ENCODE measurements around the gene HOXA11.

HOXA11 gene

GRCh38 chr7:27158436-27159265, 26.4 kb downstream of the HOXA11 start:
- DNase-seq (ENCODE audit: low spot score), result no peak

DNA sequence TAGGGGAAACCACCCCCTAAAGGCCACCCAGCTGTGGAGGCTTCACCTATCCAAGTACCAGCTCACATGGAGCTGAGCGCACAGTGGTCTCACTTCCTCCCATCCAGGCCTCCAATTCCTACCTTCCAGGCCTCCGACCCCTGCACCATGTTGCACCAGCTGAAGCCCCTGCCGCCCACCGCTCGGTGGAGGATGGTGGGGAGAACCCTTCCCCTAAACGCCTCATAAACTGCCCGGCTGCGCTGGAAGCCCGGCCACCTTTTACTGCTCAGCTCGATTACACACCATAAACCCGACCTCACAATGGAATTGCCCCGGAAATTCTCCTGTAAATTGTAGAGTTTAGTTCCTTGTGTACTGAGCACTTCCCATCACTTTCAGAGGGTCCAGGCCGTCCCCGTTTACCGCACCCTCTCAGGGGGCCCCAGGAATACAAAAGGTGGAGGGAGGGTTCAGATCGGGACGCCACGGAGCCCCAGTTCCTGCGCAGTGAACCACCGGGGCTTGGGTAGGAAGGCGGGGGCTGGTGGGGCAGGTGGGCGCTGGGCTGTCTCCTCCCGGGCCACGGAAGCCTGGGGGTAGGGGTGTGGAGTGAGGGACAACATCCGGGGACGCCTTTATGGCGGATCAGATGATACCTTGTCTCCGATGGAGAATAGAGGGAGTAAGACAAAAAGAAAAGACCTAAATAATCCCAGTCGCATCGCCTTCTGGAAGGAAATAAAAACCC, 27.2 kb downstream of the HOXA11 start:
- no peak for DNase-seq (ENCODE audit: low spot score)

- no peak for DNase-seq (ENCODE audit: low spot score)
These were observed 27.9 kb downstream of the HOXA11 start for GRCh38 chr7:27156916-27157701.

GRCh38 chr7:27156508-27156898, 28.5 kb downstream of the HOXA11 start, which contains the start of gene HOXA7:
Gene HOXA7 (minus strand): TSS chr7:27156675. CDS start chr7:27156545, 130 bp downstream.
- DNase-seq (ENCODE audit: low spot score), result no peak

DNA sequence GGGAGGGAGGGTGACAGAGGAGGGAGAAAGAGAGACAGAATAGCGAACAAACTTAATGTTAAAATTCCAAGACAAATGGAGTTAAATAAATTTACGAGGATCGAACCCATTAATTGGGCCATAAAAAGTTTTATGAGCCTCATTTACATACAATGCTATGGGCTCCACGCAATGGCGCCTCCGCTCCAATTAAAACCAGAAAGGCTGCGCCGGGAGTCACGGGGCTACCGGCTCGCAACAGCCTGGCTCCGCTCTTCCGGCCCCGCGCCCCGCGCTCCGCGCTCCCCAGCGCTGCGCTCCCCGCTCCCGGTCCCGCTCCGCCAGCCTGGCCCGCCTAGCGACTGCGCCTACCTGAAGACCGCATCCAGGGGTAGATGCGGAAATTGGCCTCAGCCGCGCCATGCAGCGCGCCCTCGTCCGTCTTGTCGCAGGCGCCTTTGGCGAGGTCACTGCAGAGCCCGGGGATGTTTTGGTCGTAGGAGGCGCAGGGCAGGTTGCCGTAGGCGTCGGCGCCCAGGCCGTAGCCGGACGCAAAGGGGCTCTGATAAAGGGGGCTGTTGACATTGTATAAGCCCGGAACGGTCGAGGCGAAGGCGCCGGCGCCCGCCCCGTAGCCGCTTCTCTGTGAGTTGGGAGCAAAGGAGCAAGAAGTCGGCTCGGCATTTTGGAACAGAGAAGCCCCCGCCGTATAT, 29.1 kb downstream of the HOXA11 start:
- DNase-seq (ENCODE audit: low spot score), result no peak

DNA sequence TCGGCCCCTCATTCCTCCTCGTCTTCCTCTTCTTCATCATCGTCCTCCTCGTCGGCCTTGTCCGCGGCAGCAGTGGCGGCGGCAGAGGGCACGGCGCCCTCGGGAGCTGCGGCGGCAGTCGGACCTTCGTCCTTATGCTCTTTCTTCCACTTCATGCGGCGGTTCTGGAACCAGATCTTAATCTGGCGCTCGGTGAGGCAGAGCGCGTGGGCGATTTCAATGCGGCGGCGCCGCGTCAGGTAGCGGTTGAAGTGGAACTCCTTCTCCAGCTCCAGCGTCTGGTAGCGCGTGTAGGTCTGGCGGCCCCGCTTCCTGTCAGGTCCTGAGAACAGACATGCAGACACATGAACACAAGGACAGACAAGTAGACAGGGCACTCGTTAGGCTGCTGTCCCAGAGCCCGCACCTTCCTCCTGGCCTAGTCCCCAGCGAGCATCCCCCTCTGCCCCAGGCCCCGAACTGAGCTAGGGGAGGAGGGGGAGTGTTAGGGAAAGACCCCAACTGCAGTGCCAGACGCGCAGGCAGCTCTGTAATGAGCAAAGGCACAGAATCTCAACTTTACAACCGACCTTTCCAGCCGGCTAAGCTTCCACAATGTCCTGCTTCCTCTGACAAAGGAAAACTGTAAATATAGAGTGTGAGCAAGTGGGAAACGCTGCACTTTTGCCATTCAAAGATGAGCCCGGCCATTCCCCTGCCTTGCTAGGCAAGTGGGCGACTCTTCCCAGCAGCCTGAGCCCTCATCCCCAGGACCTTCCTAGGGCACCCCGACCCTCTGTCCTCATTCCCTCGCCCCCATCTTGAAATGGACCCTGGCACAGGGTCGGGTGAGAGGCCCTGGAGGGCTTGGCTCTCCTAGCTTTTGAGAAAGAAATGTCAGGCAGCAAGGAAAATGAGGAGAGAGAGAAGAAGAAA, 29.9 kb downstream of the HOXA11 start:
- no peak for DNase-seq (ENCODE audit: low spot score)

DNA sequence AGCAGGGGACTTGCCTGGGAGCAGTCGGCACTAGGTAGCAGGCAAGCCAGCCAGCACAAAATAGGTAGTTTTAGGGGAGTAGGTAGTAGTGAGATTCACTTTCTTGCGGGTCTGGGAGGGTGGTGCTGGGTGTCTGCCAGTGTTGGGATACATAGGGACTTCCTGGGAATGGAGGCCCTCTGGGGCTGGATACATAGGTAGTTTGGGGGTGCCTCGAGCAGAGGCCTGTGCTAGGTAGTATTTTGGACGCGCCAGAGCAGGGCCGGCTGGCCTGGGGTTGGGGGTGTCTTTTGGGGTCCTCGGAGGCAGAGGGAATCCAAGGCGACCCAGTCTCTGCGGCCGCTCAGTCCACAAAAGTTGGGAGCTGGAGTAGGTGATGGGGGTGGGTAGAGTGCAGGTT, 30.7 kb downstream of the HOXA11 start:
- DNase-seq (ENCODE audit: low spot score), result no peak

GRCh38 chr7:27153526-27153925, 31.5 kb downstream of the HOXA11 start:
- DNase-seq (ENCODE audit: low spot score), result no peak

GRCh38 chr7:27152816-27153442, 32.1 kb downstream of the HOXA11 start:
- DNase-seq (ENCODE audit: low spot score), result no peak

DNA sequence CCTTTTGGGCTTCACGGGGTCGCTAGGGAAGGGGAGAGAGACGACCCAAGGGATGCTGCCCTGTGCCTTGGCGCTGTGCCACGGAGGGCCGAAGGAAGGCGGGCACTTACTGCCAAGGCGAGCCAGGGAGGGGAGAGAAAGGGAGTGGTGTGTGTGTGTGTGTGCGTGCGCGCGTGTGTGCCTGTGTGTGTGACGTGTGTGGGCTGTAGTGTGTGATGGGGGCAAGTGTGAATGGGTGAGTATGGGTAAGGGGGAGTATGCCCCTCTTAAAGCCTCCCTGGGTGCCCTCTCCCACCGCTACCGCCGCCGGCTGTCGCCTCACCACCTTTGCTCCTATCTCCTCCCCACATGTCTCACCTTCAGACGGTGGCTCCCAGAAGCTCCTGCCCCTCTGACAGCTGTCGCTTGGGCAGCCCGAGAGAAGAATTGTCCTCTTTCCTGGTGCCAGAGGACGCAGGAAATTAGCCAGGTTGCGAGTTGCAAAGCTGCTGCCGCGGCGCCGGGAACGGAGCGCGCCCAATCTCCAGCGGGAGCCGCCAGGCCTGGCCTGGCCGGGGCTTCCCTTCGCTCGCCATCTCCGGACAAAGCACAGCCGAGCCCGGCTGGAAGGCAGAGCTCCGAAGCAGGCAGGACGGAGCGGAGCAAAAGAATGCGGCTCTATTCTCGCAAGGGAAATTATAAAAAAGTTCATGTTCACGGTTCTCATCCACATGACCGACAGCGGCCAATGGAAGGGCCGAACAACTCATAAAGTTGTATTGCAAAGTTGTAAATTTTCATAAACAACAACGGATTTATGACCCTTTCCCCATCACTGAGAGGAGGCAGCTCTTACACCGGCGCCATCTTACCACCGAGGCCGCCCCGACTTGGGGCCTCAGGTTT, 32.9 kb downstream of the HOXA11 start, which contains the start of gene HOXA3:
TSS of gene HOXA3 (minus strand) at position 653 of the 885 bp plus-strand sequence. CDS start 41,943 bp downstream, outside the sequence.
- DNase-seq (ENCODE audit: low spot score), result no peak

DNA sequence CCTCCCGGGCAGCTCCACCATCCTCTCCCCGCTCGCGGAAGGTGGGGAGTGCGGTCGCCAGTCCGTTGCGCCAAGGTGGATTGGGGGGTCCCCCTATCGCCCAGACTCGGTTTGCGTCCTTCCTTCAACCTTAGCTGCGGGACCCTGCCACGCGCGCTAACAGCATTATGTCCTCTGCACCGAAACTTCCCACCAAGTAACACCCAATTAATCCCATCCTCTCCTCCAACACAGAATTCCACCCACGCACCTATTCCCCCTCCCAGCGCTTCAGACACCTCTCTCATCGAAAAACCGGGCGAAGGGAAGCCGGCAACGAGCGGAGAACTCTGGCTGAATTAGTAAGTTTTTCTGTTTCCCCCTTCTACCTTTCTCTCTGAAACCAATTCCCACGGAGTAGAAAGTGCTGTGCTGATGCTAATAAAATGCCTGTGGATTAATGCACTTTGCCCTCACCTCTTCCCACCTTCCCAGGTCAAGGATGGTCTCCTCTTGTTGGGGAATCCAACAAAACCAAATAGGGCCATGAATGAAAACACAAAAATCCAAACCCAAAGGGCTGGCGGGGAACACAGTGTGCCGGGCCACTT, 33.6 kb downstream of the HOXA11 start:
- DNase-seq (ENCODE audit: low spot score), result no peak

DNA sequence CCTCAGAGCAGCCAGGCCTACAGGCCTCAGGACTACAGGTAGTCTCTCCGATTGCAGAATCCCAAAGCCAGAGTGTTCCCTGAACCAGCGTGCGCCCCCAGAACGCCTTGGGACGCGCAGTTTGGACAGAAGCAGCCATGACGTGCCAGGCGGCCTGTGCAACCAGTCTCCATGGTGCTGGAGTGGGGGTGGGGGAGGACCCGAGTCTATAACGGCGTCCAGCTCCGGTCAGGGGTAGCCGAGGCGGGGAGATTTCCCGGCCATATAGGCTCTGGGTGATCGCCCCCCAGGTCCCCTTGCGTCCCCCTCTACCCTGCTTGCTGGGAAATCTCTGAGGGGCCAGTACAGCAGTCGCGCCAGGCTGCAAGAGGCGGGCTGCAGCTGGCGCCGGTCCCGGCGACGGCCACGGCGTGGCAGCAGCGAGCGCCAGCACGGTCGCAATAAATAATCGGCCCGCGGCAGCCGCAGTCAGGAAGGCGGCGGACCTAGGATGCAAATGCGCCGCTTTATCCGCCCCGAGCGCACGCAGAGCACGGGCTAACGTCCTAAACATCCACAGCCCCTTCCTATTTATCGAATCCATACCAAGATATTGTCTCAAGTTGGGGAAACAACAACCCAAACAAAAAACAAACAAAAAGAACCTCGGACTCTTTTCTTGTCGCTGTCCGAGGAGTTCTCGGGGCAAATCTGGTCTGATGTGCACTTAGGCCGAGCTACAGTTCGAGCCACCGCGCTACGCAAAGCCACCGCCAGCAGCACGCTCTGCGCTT, 34.3 kb downstream of the HOXA11 start:
- peak; percentile 54 for DNase-seq (ENCODE audit: low spot score)

DNA sequence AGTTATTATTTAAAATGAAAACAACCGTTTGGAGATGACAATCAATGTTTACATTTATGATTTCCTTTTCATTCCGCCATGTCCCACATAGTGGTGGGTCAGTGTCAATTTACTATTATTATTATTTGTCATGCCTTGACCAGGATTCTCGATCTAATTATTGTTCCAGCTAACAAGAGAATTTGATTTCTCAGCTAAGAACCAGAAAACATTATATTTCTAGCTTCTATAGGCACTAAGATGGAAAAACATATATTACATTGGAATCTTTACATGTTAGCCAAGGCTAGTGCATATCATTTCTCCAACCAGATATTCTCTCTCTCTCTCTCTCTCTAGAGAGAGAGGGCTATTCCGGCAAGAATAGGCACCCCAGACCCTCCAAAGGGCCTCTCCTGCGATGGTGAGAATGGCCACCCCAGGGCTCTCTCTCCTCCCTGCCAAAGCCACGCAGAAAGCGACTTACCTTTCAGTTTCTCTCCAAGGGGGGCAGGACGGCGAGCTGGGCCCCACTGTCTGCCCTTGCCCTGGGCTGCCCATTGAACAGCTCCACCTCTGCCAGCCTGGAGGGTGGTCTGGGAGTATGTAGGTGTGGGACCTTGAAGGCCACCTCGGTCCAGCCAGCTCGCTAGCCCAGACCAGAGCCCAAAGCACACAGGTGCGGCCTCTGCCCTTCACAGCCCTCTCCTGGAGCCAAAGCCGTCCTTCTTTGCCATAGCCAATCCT, 35.0 kb downstream of the HOXA11 start:
- DNase-seq (ENCODE audit: low spot score), result no peak

- DNase-seq (ENCODE audit: low spot score), result no peak
These were observed 36.0 kb downstream of the HOXA11 start for GRCh38 chr7:27148756-27149641.

- no peak for DNase-seq (ENCODE audit: low spot score)
These were observed 36.8 kb downstream of the HOXA11 start for GRCh38 chr7:27148031-27148755.
